RWPE2 (cell line): ENCODE measurements around the gene INTS14.

Source experiments
- ATAC-seq: fragments of 200-7000 bp; cut with Tn5 transposase; 3 replicates; pipeline ENCODE4 v1.9.1; 2021; ENCODE audit warnings: low read depth
- DNase-seq: peaks from one replicate; pipeline ENCODE4 v3.0.0-alpha.2; 2020; ENCODE audit warnings: low spot score
- H3K27ac ChIP-seq: fragments of 450-650 bp; 2 replicates; pipeline ENCODE4 v1.5.1; 2017; ENCODE audit warnings: mild to moderate bottlenecking; ENCODE audit not compliant: poor library complexity, severe bottlenecking
- H3K27me3 ChIP-seq: fragments of 250-450 bp; sonication (Bioruptor Pico); 2 replicates; pipeline ENCODE4 v1.5.1; 2021; ENCODE audit warnings: mild to moderate bottlenecking, moderate library complexity; ENCODE audit not compliant: insufficient read depth, poor library complexity, severe bottlenecking
- H3K36me3 ChIP-seq: fragments of 250-450 bp; sonication (Bioruptor Pico); 2 replicates; pipeline ENCODE4 v1.5.1; 2020; ENCODE audit warnings: low read depth, mild to moderate bottlenecking, moderate library complexity
- H3K4me1 ChIP-seq: fragments of 250-450 bp; sonication (Bioruptor Pico); 2 replicates; pipeline ENCODE4 v1.5.1; 2021; ENCODE audit warnings: mild to moderate bottlenecking, moderate library complexity; ENCODE audit not compliant: insufficient read depth, poor library complexity, severe bottlenecking
- H3K4me3 ChIP-seq: fragments of 250-450 bp; sonication (Bioruptor Pico); 2 replicates; pipeline ENCODE4 v1.5.1; 2021; ENCODE audit warnings: mild to moderate bottlenecking, moderate library complexity; ENCODE audit not compliant: severe bottlenecking
- H3K9me3 ChIP-seq: fragments of 250-450 bp; sonication (Bioruptor Pico); 2 replicates; pipeline ENCODE4 v1.5.1; 2021; ENCODE audit warnings: mild to moderate bottlenecking, moderate library complexity; ENCODE audit not compliant: severe bottlenecking
- CTCF ChIP-seq: fragments of 450-650 bp; IDR thresholded peaks from one replicate; pipeline ENCODE4 v1.5.1; 2017; ENCODE audit warnings: mild to moderate bottlenecking, moderate library complexity; ENCODE audit not compliant: poor library complexity, severe bottlenecking

INTS14 gene

DNA sequence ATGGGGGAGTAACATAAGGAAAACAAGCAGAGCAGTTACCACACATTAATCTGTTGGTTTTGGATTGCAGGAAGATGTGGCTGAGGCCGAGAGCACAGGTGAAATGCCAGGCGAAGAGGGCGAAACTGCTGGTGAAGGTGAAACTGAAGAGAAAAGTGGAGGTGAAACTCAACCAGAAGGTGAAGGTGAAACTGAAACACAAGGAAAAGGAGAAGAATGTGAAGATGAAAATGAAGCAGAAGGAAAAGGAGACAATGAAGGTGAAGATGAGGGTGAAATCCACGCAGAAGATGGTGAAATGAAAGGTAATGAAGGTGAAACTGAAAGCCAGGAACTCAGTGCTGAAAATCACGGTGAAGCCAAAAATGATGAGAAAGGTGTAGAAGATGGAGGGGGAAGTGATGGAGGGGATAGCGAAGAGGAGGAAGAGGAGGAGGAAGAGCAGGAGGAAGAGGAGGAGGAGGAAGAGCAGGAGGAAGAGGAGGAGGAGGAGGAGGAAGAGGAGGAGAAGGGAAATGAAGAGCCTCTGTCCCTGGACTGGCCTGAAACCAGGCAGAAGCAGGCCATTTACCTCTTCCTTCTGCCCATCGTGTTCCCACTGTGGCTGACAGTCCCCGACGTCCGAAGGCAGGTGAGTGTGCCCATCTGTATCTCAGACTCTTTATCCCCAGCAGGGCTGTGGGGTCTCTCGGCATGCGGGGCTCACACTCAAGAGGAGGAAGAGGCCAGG lies 39.5 kb upstream of the INTS14 start:
- TF ChIP-seq CTCF: no peak
- no peak overlapping the region for H3K27ac ChIP-seq
- no peaks in the 10 kb centered on the region for H3K27me3 ChIP-seq
- peaks cover 20% of the 10 kb centered on the region for H3K4me1 ChIP-seq
- no peak for DNase-seq
- no peak for ATAC-seq
- H3K36me3 ChIP-seq: peaks cover 9% of the 10 kb centered on the region; the same call in 1 of the 2 replicates
- no peak overlapping the region for H3K4me3 ChIP-seq
- no peaks in the 10 kb centered on the region for H3K9me3 ChIP-seq

GRCh38 chr15:65646486-65646885 lies 35.6 kb upstream of the INTS14 start:
- DNase-seq: no peak
- TF ChIP-seq CTCF: no peak
- H3K9me3 ChIP-seq: no peaks in the 10 kb centered on the region

GRCh38 chr15:65645392-65645791 lies 34.5 kb upstream of the INTS14 start:
- TF ChIP-seq CTCF: no peak
- no peak for DNase-seq
- H3K4me1 ChIP-seq: peaks cover 15% of the 10 kb centered on the region

More at GRCh38 chr15:65646486-65646885, 35.6 kb upstream of the INTS14 start:
- H3K27ac ChIP-seq: no peak overlapping the region
- H3K27me3 ChIP-seq: no peaks in the 10 kb centered on the region
- H3K4me1 ChIP-seq: peaks cover 15% of the 10 kb centered on the region
- H3K4me3 ChIP-seq: no peak overlapping the region
- H3K36me3 ChIP-seq: no peaks in the 10 kb centered on the region
- ATAC-seq: no peak

GRCh38 chr15:65644282-65644681 lies 33.4 kb upstream of the INTS14 start:
- Histone ChIP-seq H3K27ac (no peak overlapping the region), H3K36me3 (no peaks in the 10 kb centered on the region), H3K4me3 (no peak overlapping the region), H3K27me3 (no peaks in the 10 kb centered on the region), H3K4me1 (peaks cover 15% of the 10 kb centered on the region), H3K9me3 (no peaks in the 10 kb centered on the region)
- DNase-seq (no peak), ATAC-seq (no peak)
- TF ChIP-seq CTCF: no peak

More at GRCh38 chr15:65645392-65645791, 34.5 kb upstream of the INTS14 start:
- Histone ChIP-seq H3K27me3 (no peaks in the 10 kb centered on the region), H3K9me3 (no peaks in the 10 kb centered on the region), H3K27ac (no peak overlapping the region), H3K36me3 (no peaks in the 10 kb centered on the region), H3K4me3 (no peak overlapping the region)
- no peak for ATAC-seq

DNA sequence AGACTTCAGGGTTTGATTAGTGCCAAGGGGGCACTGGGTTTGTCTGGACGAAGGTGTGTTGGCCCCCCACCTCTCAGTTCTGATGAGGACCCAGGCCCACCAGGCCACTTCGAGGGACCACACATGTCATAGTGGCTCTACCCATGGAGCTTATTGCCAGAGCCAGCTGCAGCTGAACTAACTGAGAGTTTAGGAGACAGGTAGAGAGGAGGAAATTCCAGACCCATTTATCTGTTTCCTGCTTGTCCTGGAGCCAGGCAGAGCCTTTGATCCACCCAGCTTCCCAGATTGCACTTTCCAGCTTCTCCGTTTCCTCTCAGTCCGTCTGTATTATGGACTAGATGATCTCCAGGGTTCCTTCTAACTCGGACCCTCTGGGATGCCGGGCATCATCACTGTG lies 31.7 kb upstream of the INTS14 start:
- peak; percentile 69 for ATAC-seq
- peak; percentile 8 for TF ChIP-seq CTCF
- Histone ChIP-seq H3K27me3 (no peaks in the 10 kb centered on the region), H3K27ac (peak overlapping the region; percentile 48), H3K9me3 (no peaks in the 10 kb centered on the region), H3K36me3 (no peaks in the 10 kb centered on the region), H3K4me3 (no peak overlapping the region), H3K4me1 (peaks cover 15% of the 10 kb centered on the region)
- no peak for DNase-seq
